ENCODE data around the gene RLN3.
"Not testable (repeated sequence)": the region's sequence is repeated elsewhere in the genome, so short reads cannot be mapped to it uniquely, and the experiment has no call there.

Gene RLN3

DNA sequence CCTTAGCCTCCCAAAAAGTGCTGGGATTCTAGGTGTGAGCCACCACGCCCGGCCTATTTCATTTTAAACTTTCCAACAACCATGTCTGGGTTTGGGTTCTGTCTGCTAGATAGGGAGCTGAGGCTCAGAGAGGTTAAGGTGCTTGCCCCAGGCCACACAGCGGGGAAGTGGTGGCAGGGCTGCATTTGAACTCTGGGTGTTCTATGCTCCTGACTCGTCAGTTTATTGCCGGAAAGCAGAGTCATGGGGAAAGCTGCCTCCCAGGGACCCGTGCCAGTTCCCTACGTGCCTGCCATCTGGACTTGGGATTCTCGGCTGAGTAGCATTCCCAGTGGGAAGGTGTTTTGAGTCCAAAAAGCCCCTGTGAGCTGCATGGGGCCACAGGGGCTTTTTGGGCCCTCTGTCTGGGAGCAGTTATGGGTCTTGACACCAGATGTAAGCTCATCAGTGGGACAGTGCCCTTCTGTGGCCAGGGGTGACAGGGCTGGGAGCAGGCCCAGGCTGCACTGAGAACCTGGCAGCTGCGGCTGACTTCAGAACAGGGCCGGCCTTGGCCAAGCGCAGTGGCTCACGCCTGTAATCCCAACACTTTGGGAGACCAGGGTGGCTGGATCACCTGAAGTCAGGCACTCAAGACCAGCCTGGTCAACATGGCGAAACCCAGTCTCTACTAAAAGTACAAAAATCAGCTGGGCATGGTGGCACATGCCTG is 32.8 kb upstream of the RLN3 start:
- no peak for DNase-seq

DNA sequence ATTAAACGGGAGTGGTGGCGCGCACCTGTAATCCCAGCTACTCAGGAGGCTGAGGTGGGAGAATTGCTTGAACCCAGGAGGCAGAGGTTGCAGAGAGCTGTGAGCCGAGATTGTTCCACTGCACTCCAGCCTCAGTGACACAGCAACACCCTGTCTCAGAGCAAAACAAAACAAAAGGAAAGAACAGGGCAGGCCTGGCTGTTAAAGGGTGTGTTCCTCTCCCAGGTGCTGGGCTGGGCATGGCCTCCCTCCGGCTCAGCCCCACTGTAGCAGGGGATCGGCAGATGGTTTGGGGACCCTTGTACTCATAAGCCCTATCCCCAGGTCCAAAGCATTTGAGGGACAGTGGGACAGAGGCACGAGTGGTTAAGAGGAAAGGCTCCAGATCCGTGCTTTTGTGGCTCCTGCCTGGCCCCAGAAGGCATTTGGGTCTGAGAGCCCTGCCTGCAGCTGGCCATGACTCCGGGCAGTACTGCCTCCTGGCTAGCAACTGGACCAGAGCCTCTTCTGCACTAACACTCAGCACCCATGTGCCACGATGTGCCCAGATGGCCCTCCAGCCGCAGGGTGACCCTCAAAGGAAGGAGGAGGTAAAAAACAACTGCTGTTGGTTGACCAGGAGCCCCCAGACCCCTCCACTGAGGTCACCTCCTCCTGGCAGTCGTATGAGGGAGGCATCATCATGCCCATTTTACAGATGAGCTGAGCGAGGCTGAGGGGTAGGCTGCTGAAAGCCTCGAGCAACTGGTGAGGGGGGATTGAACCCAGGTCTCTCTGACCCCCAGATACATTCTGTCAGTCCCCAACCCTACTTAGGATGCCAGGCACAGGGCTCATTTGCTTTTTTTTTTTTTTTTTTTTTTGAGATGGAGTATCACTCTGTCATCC is 31.8 kb upstream of the RLN3 start:
- no peak for DNase-seq

DNA sequence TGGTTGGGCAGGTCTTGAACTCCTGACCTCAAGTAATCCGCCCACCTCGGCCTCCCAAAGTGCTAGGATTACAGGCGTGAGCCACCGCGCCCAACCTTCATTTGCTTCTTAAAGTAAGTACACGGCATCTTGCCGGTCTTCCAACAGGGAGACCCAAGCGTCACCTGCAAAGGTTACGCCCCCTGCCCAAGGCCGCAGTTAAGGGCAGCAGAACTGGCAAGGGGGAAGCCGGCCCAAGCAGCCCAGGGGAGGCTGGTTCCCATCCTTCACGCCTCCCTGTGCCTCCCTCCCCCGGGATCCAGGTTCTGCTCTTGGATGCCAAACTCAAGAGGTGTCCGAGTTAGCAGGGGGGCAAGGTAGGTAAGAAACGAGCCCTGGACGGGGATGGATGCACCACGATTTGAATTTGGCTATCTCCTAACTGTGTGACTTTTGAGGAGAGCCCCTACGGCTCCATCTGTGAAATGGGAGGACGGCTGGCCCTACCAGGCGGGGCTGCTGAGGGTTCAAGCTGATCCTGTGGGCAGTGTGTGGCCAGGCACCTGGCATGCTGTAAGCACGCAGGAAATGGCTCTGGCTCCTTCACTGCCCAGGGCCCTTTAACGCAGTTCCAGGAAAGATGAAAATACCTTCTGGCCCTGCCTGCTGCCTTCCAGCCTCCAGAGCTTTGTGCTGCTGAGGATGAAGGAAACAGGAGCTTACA is 30.9 kb upstream of the RLN3 start:
- DNase-seq, result no peak

DNA sequence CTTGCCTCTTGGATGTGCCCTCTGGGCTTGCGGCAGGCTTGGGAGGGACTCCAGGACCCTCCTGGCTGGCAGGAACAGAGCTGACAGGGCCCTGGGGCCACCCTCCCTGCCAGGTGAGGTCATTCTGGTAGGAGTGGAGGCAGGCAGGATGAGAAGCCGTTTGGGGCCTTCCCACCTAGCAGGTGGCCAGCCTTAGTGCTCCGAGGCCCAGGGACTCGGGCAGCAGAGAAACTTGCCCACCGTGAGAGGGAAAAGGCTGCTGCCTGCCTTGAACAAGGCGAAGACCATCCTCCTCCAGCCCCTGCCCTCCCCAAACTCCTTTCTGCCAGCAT is 30.4 kb upstream of the RLN3 start:
- no peak for DNase-seq

DNA sequence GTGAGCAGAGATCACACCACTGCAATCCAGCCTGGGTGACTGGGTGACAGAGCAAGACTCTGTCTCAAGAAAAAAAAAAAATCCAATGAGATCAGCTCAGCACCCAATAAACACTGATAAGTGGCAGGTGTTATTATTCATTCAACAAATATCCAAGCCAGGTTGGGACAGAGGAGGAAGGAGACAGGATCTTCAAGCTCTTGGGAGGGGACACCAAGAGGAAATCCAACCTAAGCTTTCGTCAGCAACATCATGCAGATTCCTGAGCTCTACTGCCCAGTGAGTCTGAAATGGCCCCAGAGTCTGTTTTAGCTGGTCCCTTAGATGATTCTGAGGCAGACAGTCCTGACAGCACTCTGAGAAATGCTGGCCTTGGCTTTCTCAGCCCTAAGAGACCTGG is 29.5 kb upstream of the RLN3 start:
- no peak for DNase-seq

DNA sequence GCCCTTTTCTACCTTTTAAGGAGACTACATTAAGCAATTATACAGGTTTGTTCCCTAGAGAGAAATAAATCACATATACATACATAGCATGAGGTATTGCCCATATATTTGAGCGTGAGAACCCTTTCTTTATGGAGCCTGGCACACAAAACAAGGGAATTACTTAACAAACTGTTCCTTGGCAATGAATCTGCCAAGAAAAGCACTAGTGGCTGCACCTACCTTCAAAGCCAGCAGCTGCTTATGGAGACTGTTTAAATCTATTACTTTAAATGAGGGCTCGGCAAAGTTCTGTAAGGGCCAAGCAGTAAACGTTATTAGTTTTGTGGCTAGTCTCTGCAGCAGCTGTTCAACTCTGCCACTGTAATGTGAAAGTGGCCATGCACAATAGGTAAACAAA is 28.9 kb upstream of the RLN3 start:
- no peak for DNase-seq

DNA sequence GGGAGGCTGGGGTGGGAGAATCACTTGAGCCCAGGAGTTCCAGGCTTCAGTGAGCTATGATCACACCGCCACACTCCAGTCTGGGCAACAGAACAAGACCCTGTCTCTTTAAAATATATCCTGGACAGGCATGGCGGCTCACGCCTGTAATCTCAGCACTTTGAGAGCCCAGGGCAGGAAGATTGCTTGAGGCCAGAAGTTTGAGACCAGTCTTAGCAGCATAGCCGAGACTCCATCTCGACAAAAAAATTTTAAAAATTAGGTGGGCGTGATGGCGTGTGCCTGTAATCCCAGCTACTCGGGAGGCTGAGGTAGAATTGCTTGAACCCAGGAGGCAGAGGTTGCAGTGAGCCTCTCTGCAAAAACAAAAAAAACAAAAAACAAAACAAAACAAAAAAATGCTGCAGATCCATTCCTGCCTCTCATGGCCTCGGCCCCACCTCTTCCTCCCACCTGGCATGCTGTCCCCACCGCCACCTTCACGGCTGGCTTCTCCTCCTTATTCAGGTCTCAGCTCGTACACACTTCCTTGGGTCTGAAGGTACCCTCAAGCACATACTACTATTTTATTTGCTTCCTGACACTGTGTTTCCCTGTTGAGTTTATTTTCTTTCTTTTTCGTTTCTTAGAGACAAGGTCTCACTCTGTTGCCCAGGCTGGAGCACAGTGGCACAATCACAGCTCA is 27.1 kb upstream of the RLN3 start:
- no peak for DNase-seq

DNA sequence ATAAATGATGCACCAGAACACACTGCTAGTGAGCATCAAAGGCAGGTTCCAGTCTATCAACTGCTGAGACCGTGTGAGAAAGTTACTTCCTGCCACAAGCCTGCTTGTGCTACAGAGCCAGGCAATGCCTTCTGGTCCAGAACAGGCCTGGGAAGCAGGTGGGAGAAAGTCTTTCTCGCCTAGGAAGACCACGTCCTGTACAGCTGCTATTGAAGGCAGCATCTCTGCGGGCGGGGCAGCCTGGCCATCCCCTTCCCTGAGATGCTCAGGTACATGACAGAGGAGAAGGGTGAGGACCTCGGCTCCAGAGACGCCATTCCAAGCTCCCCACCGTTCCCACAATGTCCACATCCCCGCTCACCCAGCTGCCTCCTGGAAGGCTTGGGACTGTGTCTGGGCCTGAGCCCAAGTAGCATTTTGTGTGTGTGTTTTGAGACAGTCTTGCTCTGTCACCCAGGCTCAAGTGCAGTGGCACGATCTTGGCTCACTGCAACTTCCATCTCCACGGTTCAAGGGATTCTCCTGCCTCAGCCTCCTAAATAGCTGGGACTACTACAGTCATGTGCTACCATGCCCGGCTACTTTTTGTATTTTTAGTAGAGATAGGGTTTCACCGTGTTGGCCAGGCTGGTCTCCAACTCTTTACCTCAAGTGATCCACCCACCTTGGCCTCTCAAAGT is 25.2 kb upstream of the RLN3 start:
- no peak for DNase-seq

DNA sequence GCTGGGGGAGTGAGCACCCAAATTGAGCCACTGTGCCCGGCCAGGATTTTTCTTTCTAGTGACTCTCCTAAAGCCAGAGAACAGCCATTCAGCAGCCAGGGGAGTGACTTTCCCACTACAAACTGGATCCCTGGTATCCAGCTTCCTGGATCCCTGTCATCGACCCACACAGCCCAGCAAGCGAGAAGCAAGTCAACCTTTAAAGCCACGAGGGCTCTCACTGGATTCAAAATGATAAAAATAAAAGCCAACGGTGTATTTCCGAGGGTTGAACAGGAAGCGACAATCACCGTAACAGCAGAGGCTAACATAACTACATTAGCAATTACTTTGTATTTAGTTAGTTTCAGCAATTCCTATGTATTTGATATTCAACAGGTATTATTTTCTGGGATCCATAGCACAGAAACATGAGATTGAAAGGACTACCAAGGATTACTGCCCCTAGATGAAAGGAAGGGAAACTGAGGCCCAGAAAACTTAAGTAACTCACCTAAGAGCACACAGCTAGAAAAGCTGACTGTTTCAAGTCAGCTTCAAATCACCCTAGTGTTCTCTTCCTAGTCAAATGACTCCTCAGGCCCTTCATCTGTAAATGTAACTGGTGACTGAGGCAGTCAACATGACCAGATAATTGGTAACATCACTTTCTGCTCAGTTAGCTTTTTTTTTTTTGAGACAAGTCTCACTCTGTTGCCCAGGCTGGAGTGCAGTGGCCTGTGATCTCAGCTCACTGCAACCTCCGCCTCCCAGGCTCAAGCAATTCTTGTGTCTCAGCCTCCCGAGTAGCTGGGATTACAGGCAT is 24.5 kb upstream of the RLN3 start:
- DNase-seq, result no peak

DNA sequence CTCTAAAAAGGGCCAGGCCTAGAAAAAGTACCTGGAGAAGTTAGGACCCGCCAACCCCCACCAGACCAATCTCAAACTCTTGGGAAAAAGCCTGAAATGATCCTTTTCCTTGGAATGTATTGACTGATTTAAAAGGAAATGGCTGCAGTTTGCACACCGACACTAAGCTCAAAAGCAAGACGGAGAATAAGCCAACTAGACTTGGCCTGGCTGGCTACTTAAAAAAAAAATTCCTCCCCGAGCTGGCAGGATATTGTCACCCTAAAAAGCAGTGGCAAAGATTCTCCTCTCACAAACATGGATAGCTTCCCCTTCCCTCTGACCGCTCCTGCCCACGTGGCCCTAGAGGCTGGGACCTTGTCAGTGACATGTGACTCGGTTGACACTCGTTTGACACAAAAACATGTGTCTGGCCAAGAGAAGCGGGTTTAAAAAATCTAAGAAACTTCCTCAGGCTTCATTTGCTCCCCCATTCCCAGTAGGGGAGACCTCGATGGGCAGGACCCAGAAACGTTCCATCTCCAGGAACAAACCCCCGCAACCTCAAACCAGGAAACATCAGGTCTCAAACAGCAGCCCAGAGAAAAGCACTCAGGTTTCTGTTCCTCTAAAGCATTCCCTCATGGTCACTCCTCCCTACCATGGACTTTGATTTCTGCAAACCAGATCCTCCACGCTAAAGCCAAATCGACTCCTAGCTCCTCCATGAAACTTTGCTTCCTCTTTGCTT is 23.2 kb upstream of the RLN3 start:
- DNase-seq, result no peak

DNA sequence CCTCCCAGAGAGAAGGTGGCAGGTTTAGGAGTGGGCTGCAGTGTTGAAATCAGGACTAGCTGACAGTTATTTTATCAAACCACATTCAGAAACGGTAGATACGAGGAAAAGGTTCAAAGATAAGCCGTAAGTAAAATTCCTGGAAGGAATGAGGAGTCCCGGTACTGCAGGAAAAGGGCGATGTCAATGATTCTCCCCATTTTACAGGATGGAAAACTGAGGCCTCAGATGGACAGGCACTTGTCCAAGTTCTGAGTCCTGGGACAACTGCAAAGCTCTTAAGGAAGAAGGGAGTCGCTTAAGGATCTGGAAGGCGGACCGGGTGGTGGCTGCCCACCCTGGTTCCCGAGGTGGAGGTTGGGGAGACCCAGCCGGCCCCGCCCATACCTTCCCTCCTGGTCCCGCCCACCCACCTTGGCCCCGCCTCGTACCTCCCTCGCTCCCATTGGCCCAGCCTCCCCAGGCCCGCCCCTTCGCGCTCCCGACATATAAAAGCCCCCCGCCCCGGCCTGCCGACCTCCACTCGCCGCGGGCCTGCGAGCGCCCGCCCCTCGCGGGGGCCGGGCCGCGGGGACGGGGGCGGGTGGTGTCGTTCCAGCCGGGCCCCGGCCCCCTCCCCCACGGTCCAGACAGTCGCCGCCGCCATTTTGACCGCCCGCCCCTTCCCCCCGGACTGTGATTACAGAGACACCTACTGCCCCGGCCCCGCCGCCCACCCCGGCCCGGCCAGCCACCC is 22.4 kb upstream of the RLN3 start:
- DNase-seq, result peak; percentile 75 to 91 (median 90)

DNA sequence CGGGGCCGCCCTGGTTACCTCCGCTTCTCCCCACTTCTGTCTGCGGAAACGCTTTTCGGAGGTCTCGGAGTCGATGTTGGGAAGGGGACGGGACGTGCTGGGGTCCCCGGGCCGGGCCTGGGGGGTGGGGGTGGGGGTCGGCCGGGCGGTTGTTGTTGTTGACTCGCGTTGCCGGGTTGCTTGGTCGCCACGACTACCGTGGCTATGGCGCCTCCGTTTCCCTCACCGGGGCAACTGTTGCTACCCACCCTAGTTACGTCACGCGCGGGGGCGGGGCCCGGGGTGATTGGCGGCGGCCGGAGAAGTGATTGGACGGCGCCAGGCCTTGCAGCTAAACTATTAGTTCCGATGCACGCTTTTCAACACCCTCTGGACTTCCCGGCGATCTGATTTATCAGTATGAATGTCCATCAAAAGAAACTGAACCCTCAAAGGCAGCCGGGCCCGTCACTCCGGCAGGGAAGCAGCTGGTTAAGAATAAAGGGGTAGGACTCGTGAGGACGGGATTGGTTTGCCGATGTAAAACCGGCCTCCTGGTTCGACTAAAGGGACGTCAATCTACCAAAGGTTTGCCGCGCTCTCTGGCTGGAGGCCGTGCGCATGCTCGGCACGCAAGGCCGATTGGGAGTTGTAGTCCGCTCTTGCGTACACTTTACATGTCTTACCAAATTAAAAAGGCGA is 21.7 kb upstream of the RLN3 start, which contains the start of gene RFX1:
Gene RFX1 (minus strand): TSS at position 236 of the 681 bp plus-strand sequence. CDS start 12,477 bp downstream, outside the sequence.
- DNase-seq, result peak; percentile 95 to 100 (median 100)

DNA sequence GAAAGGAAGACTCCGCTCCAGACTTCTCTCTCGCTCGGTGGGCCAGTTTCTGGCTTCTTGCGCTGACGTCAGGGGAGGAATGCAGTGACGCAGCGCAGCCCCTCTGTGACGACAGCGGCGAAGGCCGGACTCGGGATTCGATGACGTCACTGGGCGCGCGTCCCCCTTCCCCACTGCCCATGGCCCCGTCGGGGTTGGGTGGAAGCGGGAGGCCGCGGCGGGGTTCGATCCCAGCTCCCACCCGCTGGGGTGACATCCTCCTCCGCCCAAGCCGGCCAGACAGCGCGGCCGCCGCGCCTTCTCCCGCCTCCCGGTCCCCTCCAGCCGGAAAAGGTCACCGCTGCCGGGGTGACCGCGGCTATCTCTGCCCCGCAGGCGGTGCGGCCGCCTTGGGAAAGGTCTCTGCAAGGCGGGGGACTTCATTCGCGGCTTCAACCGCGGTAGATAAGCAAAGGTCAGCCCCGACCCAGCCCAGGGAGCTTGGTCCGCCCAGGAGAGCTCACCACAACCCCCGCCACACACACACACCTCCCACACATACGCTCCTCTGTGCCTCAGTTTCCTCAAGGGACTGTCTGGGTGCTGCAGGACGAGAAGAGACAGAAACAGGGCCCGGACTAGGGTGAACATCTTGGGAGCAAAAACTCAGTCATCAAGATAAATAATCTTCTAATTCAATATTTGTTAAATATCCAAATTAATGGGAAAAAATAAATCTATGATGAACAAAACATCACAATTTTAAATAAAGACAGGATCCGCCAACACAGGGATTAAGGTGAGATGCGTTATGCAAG is 21.0 kb upstream of the RLN3 start:
- peak in 2 of 3 experiments; percentile 100 for DNase-seq

DNA sequence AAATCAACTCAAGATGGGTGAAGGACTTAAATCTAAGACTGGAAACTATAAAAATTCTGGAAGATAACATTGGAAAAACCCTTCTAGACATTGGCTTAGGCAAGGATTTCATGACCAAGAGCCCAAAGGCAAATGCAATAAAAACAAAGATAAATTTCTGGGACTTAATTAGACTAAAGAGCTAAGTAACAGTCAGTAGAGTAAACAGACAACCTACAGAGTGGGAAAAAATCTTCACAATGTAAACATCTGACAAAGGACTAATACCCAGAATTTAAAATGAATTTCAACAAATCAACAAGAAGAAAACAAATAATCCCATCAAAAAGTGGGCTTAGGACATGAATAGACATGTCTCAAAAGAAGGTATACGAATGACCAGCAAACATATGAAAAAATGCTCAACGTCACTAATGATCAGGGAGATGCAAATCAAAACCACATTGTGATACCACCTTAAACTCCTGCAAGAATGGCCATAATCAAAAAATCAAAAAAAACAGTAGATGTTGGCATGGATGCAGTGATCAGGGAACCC is 15.5 kb upstream of the RLN3 start:
- peak in 1 of 3 experiments; percentile 48 for DNase-seq

DNA sequence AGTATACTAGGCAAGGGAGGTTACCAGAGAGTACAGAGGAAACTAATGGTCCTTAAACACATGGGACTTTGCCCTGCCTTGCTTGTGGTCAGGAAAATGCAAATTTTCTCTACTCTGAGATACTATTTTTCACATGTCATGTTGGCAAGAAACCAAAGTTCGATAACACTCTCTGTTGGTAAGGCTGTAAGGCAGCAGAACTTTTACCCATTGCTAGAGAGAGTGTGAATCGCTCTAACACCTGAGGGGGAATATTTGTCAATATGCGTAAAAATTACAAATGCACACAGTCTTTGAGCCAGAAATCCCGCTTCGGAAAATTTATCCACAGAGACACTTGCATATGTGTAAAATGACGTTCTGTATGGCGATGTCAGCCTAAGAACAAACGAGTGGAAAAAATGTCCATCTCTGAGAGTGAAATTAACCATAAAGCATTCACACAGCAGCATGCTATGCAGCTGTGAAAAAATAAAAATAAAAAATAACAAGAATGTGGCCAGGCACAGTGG is 12.4 kb upstream of the RLN3 start:
- DNase-seq, result no peak

DNA sequence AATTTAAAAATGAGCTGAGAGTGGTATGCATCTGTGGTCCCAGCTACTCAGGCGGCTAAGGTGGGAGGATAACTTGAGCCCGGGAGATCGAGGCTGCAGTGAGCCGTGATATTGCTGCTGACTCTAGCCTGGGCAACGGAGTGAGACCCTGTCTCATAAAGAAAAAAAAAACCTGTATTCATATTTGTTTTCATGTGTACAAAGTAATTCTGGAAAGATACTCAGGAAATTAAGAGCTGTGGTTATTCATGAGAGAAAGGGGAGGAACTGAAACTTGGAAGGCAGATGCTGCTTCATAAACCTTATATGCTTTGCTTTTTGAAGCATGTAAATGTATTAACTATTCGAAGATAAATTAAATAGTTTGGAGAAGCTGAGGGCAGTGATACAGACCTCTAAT is 8.8 kb upstream of the RLN3 start:
- DNase-seq, result no peak

DNA sequence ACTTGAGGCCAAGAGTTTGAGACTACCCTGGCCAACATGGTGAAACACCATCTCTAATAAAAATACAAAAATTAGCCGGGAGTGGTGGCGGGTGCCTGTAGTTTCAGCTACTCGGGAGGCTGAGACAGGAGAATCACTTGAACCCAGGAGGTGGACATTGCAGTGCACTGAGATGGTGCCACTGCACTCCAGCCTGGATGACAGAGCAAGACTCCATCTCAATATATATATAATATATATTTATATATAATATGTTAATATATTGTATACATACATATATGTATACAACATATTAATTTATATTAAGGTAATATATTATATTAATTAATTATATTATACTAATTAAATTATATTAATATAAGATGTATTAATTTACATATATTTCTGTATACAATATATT is 8.2 kb upstream of the RLN3 start:
- not testable (repeated sequence) for DNase-seq

DNA sequence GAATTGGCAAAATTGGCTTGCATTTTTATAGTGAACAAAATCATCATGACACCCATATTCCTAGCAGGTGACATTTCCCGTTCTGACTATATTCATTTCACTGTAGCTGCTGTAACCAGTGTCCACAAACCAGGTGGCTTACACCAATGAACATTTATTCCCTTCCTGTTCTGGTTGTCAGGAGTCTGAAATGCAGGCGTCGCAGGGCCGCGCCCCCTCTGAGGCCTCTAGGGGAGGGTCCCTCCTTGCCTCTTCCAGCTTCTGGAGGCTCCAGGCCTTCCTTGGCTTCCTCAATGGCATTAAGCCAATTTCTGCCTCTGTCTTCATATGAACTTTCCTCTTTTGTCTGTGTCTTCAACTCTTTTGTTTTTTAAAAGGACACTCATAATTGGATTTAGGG is 6.5 kb upstream of the RLN3 start:
- peak in 1 of 3 experiments; percentile 21 for DNase-seq

All from NCI-H1417 (cell line).